PFSK-1 (cell line): ENCODE data around the gene CCNYL1.

Experiments used
- POLR2AphosphoS5 ChIP-seq: IDR thresholded peaks from 2 replicates; pipeline ENCODE4 v1.6.1; 2012; ENCODE audit warnings: low read depth, mild to moderate bottlenecking, control low read depth, low read length, moderate library complexity
- SIN3A ChIP-seq: IDR thresholded peaks from 2 replicates; pipeline ENCODE4 v1.6.1; 2012; ENCODE audit warnings: mild to moderate bottlenecking, low read length, moderate library complexity, borderline replicate concordance; ENCODE audit not compliant: insufficient read depth
- TAF1 ChIP-seq: IDR thresholded peaks from 2 replicates; pipeline ENCODE4 v1.6.1; 2012; ENCODE audit warnings: low read length, control low read depth, borderline replicate concordance; ENCODE audit not compliant: insufficient read depth
- TF ChIP-seq, protein P1 (sequence below), 2 experiments: IDR thresholded peaks; 2 replicates each; pipeline versions ENCODE4 v1.6.1 to v1.8.0; 2011 to 2012; ENCODE audit warnings: low read depth in 2 of 2, low read length in 2 of 2, control low read depth in 1 of 2, inconsistent platforms in 1 of 2, mild to moderate bottlenecking in 1 of 2, moderate library complexity in 1 of 2; ENCODE audit not compliant: insufficient read depth in 1 of 2

GRCh38 chr2:207749873-207750272 is 38.4 kb downstream of the CCNYL1 start:
- TF ChIP-seq, protein P1, sequence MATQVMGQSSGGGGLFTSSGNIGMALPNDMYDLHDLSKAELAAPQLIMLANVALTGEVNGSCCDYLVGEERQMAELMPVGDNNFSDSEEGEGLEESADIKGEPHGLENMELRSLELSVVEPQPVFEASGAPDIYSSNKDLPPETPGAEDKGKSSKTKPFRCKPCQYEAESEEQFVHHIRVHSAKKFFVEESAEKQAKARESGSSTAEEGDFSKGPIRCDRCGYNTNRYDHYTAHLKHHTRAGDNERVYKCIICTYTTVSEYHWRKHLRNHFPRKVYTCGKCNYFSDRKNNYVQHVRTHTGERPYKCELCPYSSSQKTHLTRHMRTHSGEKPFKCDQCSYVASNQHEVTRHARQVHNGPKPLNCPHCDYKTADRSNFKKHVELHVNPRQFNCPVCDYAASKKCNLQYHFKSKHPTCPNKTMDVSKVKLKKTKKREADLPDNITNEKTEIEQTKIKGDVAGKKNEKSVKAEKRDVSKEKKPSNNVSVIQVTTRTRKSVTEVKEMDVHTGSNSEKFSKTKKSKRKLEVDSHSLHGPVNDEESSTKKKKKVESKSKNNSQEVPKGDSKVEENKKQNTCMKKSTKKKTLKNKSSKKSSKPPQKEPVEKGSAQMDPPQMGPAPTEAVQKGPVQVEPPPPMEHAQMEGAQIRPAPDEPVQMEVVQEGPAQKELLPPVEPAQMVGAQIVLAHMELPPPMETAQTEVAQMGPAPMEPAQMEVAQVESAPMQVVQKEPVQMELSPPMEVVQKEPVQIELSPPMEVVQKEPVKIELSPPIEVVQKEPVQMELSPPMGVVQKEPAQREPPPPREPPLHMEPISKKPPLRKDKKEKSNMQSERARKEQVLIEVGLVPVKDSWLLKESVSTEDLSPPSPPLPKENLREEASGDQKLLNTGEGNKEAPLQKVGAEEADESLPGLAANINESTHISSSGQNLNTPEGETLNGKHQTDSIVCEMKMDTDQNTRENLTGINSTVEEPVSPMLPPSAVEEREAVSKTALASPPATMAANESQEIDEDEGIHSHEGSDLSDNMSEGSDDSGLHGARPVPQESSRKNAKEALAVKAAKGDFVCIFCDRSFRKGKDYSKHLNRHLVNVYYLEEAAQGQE (IDR thresholded peaks at IDR 0.05; ENCODE audit: insufficient read depth in 1 of 2, low read depth in 2 of 2, low read length in 2 of 2) = no peak
- TF ChIP-seq TAF1 = no peak
- TF ChIP-seq POLR2AphosphoS5 = no peak
- TF ChIP-seq SIN3A = no peak
